ENCODE measurements around the gene ATG13.

The ATG13 gene

DNA sequence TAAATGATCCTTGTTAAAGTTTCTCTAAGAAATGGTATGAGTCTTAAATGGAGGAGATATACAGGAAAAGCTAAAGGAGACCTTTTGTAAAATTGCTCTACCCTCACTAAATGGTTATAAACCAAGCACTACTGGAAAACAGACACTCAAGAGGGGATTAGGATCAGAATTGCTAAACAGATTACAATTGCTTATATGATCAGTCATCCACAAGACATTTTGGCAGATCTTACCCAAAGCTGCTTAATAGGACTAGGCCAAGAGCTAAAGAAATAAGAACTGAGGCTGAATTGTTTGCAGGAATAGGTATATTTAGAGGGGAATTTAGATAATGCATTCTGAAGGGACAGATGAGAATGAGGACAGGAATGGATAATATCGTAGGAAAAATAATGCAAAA, 9.8 kb upstream of the ATG13 start:
- TF ChIP-seq, protein P1, sequence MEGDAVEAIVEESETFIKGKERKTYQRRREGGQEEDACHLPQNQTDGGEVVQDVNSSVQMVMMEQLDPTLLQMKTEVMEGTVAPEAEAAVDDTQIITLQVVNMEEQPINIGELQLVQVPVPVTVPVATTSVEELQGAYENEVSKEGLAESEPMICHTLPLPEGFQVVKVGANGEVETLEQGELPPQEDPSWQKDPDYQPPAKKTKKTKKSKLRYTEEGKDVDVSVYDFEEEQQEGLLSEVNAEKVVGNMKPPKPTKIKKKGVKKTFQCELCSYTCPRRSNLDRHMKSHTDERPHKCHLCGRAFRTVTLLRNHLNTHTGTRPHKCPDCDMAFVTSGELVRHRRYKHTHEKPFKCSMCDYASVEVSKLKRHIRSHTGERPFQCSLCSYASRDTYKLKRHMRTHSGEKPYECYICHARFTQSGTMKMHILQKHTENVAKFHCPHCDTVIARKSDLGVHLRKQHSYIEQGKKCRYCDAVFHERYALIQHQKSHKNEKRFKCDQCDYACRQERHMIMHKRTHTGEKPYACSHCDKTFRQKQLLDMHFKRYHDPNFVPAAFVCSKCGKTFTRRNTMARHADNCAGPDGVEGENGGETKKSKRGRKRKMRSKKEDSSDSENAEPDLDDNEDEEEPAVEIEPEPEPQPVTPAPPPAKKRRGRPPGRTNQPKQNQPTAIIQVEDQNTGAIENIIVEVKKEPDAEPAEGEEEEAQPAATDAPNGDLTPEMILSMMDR (conservative IDR thresholded peaks at IDR 0.05): no peak
- TF ChIP-seq ZFX (IDR thresholded peaks at IDR 0.05): no peak
- no peak overlapping the region for H3K27ac ChIP-seq

DNA sequence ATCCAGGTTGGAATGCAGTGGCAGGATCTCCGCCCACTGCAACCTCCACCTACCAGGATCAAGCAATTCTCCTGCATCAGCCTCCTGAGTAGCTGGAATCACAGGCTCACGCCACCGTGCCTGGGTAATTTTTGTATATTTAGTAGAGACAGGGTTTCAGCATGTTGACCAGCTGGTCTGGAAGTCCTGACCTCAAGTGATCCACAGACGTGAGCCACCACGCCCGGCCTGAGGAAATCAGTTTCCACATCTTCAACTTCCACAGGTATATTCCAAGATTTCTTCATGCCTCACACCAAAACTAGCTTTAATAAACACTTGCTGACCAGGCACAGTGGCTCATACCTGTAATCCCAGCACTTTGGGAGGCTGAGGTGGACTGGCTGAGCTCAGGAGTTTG, 8.0 kb upstream of the ATG13 start:
- H3K27ac ChIP-seq: no peak overlapping the region
- TF ChIP-seq, protein P1 (conservative IDR thresholded peaks at IDR 0.05): no peak
- TF ChIP-seq ZFX (IDR thresholded peaks at IDR 0.05): no peak

DNA sequence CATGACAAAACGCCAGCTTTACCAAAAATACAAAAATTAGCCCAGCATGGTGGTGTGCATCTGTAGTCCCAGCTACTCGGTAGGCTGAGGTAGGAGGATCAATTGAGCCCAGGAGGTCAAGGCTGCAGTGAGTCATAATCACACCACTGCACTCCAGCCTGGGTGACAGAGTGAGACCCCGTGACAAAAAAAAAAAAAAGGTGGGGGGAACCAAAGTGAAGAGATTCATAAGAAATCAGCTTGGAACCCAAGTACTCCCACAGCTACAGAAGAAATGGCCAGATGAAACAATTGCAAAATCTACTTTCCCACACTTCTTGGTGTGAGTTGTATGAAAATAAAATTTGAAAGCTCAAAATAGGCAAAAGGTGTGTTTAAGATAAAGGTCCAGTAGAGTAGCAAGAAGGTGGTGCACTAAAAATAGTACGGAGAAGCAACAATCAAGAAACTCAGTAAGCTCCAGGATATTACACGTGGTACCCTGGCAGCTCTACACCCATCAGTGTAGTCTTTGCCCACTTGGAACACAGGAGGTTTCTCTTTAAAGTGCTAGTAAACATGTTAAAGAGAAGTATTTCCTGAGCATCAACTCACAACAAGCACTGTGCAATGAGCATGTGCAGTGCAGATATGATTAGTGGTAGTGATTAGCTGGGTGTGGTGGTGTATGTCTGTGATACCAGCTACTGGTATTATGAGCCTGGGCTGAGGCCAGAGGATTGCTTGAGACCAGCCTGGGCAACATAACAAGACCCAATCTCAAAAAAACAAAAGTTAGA, 5.6 kb upstream of the ATG13 start:
- H3K27ac ChIP-seq: no peak overlapping the region
- no peak for TF ChIP-seq ZFX (IDR thresholded peaks at IDR 0.05)
- TF ChIP-seq, protein P1 (conservative IDR thresholded peaks at IDR 0.05): no peak

DNA sequence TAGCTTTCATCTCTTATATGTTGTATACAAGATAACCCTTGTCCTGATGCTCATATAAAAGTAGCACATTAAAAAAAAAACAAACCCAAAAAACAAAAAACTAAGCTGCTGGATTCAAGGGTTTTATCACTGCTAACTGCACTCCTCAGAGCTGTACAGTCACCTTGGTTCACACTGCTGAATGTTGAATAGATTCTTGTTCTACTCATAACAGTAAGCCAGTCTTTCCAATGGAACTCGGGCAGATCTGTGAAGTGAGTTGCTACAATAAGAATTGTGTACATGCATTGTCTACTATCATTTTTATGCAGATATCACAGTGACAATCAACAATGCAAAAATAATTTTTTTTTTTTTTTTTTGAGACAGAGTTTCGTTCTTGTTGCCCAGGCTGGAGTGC, 5.0 kb upstream of the ATG13 start:
- no peak for TF ChIP-seq ZFX (IDR thresholded peaks at IDR 0.05)
- TF ChIP-seq, protein P1 (conservative IDR thresholded peaks at IDR 0.05): no peak
- H3K27ac ChIP-seq: no peak overlapping the region

DNA sequence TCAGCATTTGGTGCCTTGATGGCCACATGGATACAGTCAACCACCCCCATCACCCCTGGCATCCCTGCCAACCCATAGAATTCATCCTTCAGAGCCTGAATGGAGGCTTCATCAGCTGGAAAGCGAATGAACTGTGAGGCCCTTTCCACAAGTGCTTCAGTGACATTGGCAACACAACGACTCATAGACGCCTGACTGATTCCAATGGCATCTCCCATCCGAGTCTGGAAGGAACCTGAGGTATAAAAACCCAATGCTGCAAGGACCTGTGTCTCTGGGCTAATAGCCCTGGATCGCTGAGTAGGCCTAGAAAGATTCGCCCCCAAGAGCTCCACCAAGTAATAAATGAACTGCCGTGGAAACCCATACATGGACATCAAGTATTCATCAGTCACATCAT, 1.6 kb upstream of the ATG13 start:
- TF ChIP-seq, protein P1 (conservative IDR thresholded peaks at IDR 0.05): no peak
- no peak for TF ChIP-seq ZFX (IDR thresholded peaks at IDR 0.05)
- H3K27ac ChIP-seq: no peak overlapping the region

DNA sequence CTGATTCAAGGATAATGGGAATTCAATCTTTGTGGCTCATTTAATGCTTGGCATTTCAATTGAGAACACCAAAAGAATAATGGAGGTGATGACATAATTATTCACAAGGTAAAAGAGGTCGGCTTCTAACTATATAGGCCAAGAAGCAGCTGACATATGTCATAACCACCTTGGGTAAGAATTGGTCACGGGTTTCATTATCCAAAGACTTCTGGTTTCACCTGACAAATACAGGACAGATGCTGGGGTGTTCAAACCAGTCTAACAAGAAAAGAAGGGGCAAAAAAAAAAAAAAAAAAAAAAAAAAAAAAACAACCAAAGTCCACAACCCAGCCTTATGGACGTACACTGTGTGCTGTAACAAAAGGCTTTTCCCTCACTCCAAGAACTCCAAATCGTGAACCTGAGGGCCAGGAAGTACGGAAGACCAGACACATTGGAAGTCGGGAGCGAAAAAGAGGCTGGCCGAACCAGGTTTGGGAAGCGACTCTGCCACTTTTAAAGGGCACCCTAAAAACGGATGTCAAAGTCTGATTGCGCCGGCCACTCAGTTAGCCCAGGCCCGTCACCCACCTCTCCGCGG, 711 bp upstream of the ATG13 start:
- H3K27ac ChIP-seq: peak overlapping the region; percentile 75
- TF ChIP-seq ZFX (IDR thresholded peaks at IDR 0.05): no peak
- TF ChIP-seq, protein P1 (conservative IDR thresholded peaks at IDR 0.05): no peak

DNA sequence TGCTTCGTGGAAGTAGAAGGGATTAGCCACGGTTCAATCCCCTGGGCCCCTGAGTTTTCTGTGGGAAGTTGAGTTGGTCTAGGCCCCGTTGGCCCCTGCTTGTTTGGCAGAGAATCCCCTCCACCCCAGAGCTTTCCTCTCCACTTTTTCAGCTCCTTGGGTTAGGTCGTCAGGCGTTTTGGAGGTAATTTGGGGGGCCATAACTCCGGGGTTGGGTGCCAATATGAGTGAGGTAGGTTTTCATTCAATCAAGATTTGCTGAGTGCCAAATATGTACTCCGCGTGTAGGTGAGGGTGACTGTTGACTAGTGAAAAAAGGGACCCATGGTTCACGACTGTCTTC, 590 bp downstream of the ATG13 start:
- H3K27ac ChIP-seq: peak overlapping the region; percentile 75
- TF ChIP-seq, protein P1 (conservative IDR thresholded peaks at IDR 0.05): no peak; the same call in 1 of the 2 replicates
- TF ChIP-seq ZFX (IDR thresholded peaks at IDR 0.05): no peak

Measured in C4-2B (cell line).